CD4-positive, alpha-beta T cell treated with Interferon alpha-2 for 1 hour (primary cell): ENCODE data around the gene CAMK2A.
"Not testable (repeated sequence)": the region's sequence is repeated elsewhere in the genome, so short reads cannot be mapped to it uniquely, and the experiment has no call there.

Source experiments
- DNase-seq, 2 donors: peaks; one replicate each; pipeline ENCODE4 v3.0.0-alpha.2; 2020 to 2022

The CAMK2A gene

GRCh38 chr5:150253416-150254208 is 36.0 kb downstream of the CAMK2A start:
- no peak for DNase-seq

- DNase-seq, result no peak
These were observed 37.1 kb downstream of the CAMK2A start for GRCh38 chr5:150252489-150252888.

GRCh38 chr5:150251504-150251903 is 38.1 kb downstream of the CAMK2A start:
- no peak for DNase-seq

GRCh38 chr5:150249744-150250143 is 39.8 kb downstream of the CAMK2A start:
- no peak for DNase-seq

GRCh38 chr5:150248946-150249345 is 40.6 kb downstream of the CAMK2A start:
- no peak for DNase-seq

GRCh38 chr5:150248493-150248892 is 41.1 kb downstream of the CAMK2A start:
- not testable (repeated sequence) for DNase-seq

GRCh38 chr5:150247726-150248125 is 41.8 kb downstream of the CAMK2A start:
- no peak for DNase-seq

GRCh38 chr5:150246835-150247234 is 42.7 kb downstream of the CAMK2A start:
- no peak for DNase-seq

GRCh38 chr5:150246429-150246828 is 43.1 kb downstream of the CAMK2A start:
- no peak for DNase-seq

- DNase-seq, result no peak
These were observed 43.8 kb downstream of the CAMK2A start for GRCh38 chr5:150245808-150246207.

GRCh38 chr5:150245111-150245789 is 44.3 kb downstream of the CAMK2A start:
- DNase-seq, result no peak

- DNase-seq, result no peak
These were observed 45.4 kb downstream of the CAMK2A start for GRCh38 chr5:150244209-150244608.

- DNase-seq, result no peak
These were observed 46.0 kb downstream of the CAMK2A start for GRCh38 chr5:150243590-150243989.

GRCh38 chr5:150242251-150242894 is 47.2 kb downstream of the CAMK2A start:
- no peak for DNase-seq

- DNase-seq, result no peak
These were observed 48.0 kb downstream of the CAMK2A start for GRCh38 chr5:150241298-150242160.

GRCh38 chr5:150239794-150240122 is 49.8 kb downstream of the CAMK2A start:
- no peak for DNase-seq

- no peak for DNase-seq
These were observed 50.3 kb downstream of the CAMK2A start for GRCh38 chr5:150239099-150239793.

- DNase-seq, result no peak
These were observed 50.9 kb downstream of the CAMK2A start for GRCh38 chr5:150238646-150239045.

GRCh38 chr5:150236981-150237754 is 52.4 kb downstream of the CAMK2A start:
- DNase-seq, result no peak

- DNase-seq, result no peak
These were observed 53.3 kb downstream of the CAMK2A start for GRCh38 chr5:150236313-150236712.

GRCh38 chr5:150235500-150235854 is 54.1 kb downstream of the CAMK2A start:
- no peak for DNase-seq
